Sigmoid colon (tissue), 4 donors: Measurements from ENCODE around the gene AMN1.

Experiments
- CTCF ChIP-seq, 4 experiments: fragments of 450-650 bp in 3 of 4; fragments of 200-600 bp in 1 of 4; IDR thresholded peaks; one replicate each; pipeline ENCODE4 v1.5.1; 2016 to 2019; ENCODE audit warnings: antibody characterized with exemption in 4 of 4, mild to moderate bottlenecking in 3 of 4, moderate library complexity in 2 of 4
- EP300 ChIP-seq, 4 donors: sonication (generic); formaldehyde crosslinking; IDR thresholded peaks; one replicate each; pipeline ENCODE4 v1.6.1; 2017; ENCODE audit warnings: antibody characterized with exemption in 4 of 4
- POLR2A ChIP-seq, 2 donors: fragments of 450-650 bp; IDR thresholded peaks; one replicate each; pipeline ENCODE4 v1.6.1; 2016; ENCODE audit warnings: antibody characterized with exemption in 2 of 2, mild to moderate bottlenecking in 2 of 2, moderate library complexity in 2 of 2
- POLR2AphosphoS5 ChIP-seq, 4 donors: sonication (generic); formaldehyde crosslinking; IDR thresholded peaks; one replicate each; pipeline ENCODE4 v1.6.1; 2017; ENCODE audit warnings: antibody characterized with exemption in 4 of 4

- TF ChIP-seq EP300 (IDR thresholded peaks at IDR 0.05) (no peak), CTCF (IDR thresholded peaks at IDR 0.05) (no peak), POLR2AphosphoS5 (IDR thresholded peaks at IDR 0.05) (no peak), POLR2A (IDR thresholded peaks at IDR 0.05) (no peak)
These were observed 2.2 kb downstream of the AMN1 start for GRCh38 chr12:31726575-31726974.
